HEK293 (cell line): ENCODE results near the gene S100A13.

Source experiments
- EGR2 ChIP-seq: fragments of 450-650 bp; formaldehyde crosslinking; IDR thresholded peaks from 2 replicates; pipeline ENCODE4 v1.5.1; 2016; ENCODE audit warnings: low read depth, missing biosample characterization, missing genetic modification characterization
- GLI4 ChIP-seq: fragments of 450-650 bp; formaldehyde crosslinking; IDR thresholded peaks from 2 replicates; pipeline ENCODE4 v1.5.1; 2016; ENCODE audit warnings: missing biosample characterization, missing genetic modification characterization
- GLIS1 ChIP-seq: fragments of 450-650 bp; formaldehyde crosslinking; IDR thresholded peaks from 2 replicates; pipeline ENCODE4 v1.5.1; 2016; ENCODE audit warnings: missing biosample characterization, missing genetic modification characterization
- HOXA7 ChIP-seq: sonication (generic); formaldehyde crosslinking; IDR thresholded peaks from 2 replicates; pipeline ENCODE4 v1.8.1; 2022; ENCODE audit warnings: missing genetic modification reagents, borderline replicate concordance
- HOXC10 ChIP-seq: sonication (generic); formaldehyde crosslinking; IDR thresholded peaks from 2 replicates; pipeline ENCODE4 v1.8.1; 2023; ENCODE audit warnings: mild to moderate bottlenecking, missing genetic modification reagents
- KLF1 ChIP-seq: fragments of 450-650 bp; formaldehyde crosslinking; IDR thresholded peaks from 2 replicates; pipeline ENCODE4 v1.5.1; 2016; ENCODE audit warnings: missing biosample characterization, missing genetic modification characterization
- KLF16 ChIP-seq: fragments of 450-650 bp; formaldehyde crosslinking; IDR thresholded peaks from 2 replicates; pipeline ENCODE4 v1.5.1; 2017; ENCODE audit warnings: missing biosample characterization, missing genetic modification characterization
- REPIN1 ChIP-seq: fragments of 450-650 bp; formaldehyde crosslinking; IDR thresholded peaks from 2 replicates; pipeline ENCODE4 v1.5.1; 2017; ENCODE audit warnings: missing biosample characterization, missing genetic modification characterization, low read depth
- WT1 ChIP-seq: fragments of 450-650 bp; formaldehyde crosslinking; IDR thresholded peaks from 2 replicates; pipeline ENCODE4 v1.5.1; 2016; ENCODE audit warnings: missing biosample characterization, missing genetic modification characterization
- ZBTB17 ChIP-seq: fragments of 450-650 bp; formaldehyde crosslinking; IDR thresholded peaks from 2 replicates; pipeline ENCODE4 v1.5.1; 2016; ENCODE audit warnings: missing biosample characterization, missing genetic modification characterization
- ZBTB8A ChIP-seq: fragments of 450-650 bp; formaldehyde crosslinking; IDR thresholded peaks from 2 replicates; pipeline ENCODE4 v1.5.1; 2016; ENCODE audit warnings: missing biosample characterization, missing genetic modification characterization
- ZEB2 ChIP-seq: fragments of 450-650 bp; formaldehyde crosslinking; IDR thresholded peaks from 2 replicates; pipeline ENCODE4 v1.5.1; 2016; ENCODE audit warnings: missing biosample characterization, missing genetic modification characterization
- ZFP3 ChIP-seq: fragments of 450-650 bp; formaldehyde crosslinking; IDR thresholded peaks from 2 replicates; pipeline ENCODE4 v1.5.1; 2016; ENCODE audit warnings: low read depth, missing biosample characterization, missing genetic modification characterization
- ZNF132 ChIP-seq: fragments of 450-650 bp; formaldehyde crosslinking; IDR thresholded peaks from 2 replicates; pipeline ENCODE4 v1.5.1; 2017; ENCODE audit warnings: missing biosample characterization, missing genetic modification characterization, borderline replicate concordance
- ZNF138 ChIP-seq: fragments of 450-650 bp; formaldehyde crosslinking; IDR thresholded peaks from 2 replicates; pipeline ENCODE4 v1.5.1; 2016; ENCODE audit warnings: missing biosample characterization, missing genetic modification characterization, borderline replicate concordance
- ZNF174 ChIP-seq: fragments of 450-650 bp; formaldehyde crosslinking; IDR thresholded peaks from 2 replicates; pipeline ENCODE4 v1.5.0; 2017; ENCODE audit warnings: missing biosample characterization, mild to moderate bottlenecking, missing genetic modification characterization
- ZNF341 ChIP-seq: fragments of 450-650 bp; formaldehyde crosslinking; IDR thresholded peaks from 2 replicates; pipeline ENCODE4; 2016; ENCODE audit warnings: low read depth, missing biosample characterization, missing genetic modification characterization
- ZNF555 ChIP-seq: fragments of 450-650 bp; formaldehyde crosslinking; conservative IDR thresholded peaks from 2 replicates; pipeline ENCODE4 v1.5.1; 2017; ENCODE audit warnings: missing biosample characterization, mild to moderate bottlenecking, missing genetic modification characterization, inconsistent platforms
- ZNF623 ChIP-seq: fragments of 450-650 bp; formaldehyde crosslinking; IDR thresholded peaks from 2 replicates; pipeline ENCODE4 v1.5.1; 2016; ENCODE audit warnings: missing biosample characterization, missing genetic modification characterization
- ZNF843 ChIP-seq: fragments of 450-650 bp; formaldehyde crosslinking; IDR thresholded peaks from 2 replicates; pipeline ENCODE4 v1.5.1; 2016; ENCODE audit warnings: missing biosample characterization, missing genetic modification characterization
- TF ChIP-seq, protein P1 (sequence below): fragments of 450-650 bp; formaldehyde crosslinking; conservative IDR thresholded peaks from 2 replicates; pipeline ENCODE4 v1.5.1; 2016; ENCODE audit warnings: low read depth, missing biosample characterization, missing genetic modification characterization
- TF ChIP-seq, protein P2 (sequence below): fragments of 450-650 bp; formaldehyde crosslinking; IDR thresholded peaks from 2 replicates; pipeline ENCODE4 v1.5.1; 2016; ENCODE audit warnings: missing biosample characterization, missing genetic modification characterization, borderline replicate concordance
- TF ChIP-seq, protein P3 (sequence below): fragments of 450-650 bp; formaldehyde crosslinking; IDR thresholded peaks from 2 replicates; pipeline ENCODE4 v1.5.1; 2016; ENCODE audit warnings: missing biosample characterization, missing genetic modification characterization
- TF ChIP-seq, protein P4 (sequence below): fragments of 450-650 bp; formaldehyde crosslinking; IDR thresholded peaks from 2 replicates; pipeline ENCODE4 v1.5.0; 2017; ENCODE audit warnings: missing biosample characterization, missing genetic modification characterization, borderline replicate concordance
- TF ChIP-seq, protein P5 (sequence below): fragments of 450-650 bp; formaldehyde crosslinking; IDR thresholded peaks from 2 replicates; pipeline ENCODE4 v1.5.1; 2017; ENCODE audit warnings: missing biosample characterization, missing genetic modification characterization

S100A13 gene

DNA sequence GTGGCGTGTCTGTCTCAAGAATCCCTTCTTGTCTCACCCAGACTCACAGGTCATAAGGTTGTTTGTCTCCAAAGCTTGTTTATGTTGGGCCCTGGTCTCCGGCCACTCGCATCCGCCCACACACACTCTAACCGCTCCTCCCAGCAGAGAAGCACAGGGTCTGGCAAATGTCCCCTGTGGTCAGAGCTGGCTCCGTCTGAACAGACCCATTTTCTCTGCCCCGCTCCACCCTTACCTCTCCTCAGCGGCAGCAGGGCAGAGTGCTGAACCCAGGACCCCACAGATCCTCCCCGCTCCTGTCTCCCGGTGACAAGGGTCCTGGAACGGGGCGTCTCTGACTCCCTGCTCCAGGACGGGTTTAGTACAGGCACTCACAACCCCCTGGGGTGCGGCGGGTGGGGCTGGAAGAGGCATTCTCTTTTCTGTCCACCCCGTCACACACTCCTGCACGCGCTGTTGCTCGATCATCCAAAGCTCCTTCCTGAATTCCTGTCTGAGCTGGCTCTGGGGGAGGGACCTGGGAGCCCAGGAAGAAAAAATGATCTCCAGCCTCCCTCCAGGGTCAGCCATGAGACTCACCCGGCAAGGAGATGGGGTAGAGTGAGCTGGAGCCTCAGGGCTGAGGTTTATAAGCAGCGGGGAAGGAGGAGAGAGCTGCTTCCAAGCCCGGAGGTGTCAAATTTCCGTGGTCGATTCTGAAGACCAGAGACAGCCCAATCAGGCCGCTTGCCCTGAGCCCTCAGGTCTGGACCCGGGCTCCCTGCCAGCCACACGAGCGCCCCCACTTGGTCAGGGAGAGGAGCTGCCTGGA lies at the start of gene S100A13 (continued):
- TF ChIP-seq, protein P1, sequence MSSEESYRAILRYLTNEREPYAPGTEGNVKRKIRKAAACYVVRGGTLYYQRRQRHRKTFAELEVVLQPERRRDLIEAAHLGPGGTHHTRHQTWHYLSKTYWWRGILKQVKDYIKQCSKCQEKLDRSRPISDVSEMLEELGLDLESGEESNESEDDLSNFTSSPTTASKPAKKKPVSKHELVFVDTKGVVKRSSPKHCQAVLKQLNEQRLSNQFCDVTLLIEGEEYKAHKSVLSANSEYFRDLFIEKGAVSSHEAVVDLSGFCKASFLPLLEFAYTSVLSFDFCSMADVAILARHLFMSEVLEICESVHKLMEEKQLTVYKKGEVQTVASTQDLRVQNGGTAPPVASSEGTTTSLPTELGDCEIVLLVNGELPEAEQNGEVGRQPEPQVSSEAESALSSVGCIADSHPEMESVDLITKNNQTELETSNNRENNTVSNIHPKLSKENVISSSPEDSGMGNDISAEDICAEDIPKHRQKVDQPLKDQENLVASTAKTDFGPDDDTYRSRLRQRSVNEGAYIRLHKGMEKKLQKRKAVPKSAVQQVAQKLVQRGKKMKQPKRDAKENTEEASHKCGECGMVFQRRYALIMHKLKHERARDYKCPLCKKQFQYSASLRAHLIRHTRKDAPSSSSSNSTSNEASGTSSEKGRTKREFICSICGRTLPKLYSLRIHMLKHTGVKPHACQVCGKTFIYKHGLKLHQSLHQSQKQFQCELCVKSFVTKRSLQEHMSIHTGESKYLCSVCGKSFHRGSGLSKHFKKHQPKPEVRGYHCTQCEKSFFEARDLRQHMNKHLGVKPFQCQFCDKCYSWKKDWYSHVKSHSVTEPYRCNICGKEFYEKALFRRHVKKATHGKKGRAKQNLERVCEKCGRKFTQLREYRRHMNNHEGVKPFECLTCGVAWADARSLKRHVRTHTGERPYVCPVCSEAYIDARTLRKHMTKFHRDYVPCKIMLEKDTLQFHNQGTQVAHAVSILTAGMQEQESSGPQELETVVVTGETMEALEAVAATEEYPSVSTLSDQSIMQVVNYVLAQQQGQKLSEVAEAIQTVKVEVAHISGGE (tag by site-specific recombination) = 0 out of 2 replicates have a peak, but pooled peaks have one; percentile 25
- TF ChIP-seq ZEB2 (tag by site-specific recombination) (peak; percentile 71; the same call in 1 of the 2 replicates), KLF16 (peak; percentile 22; the same call in 1 of the 2 replicates), ZNF132 (tag by site-specific recombination) (no peak), WT1 (tag by site-specific recombination) (peak; percentile 16; the same call in 1 of the 2 replicates), ZNF138 (tag by site-specific recombination) (no peak), GLIS1 (tag by site-specific recombination) (peak; percentile 89), ZFP3 (tag by site-specific recombination) (no peak), GLI4 (tag by site-specific recombination) (no peak), ZNF174 (no peak), HOXA7 (CRISPR knock-in tag) (no peak), ZNF555 (tag by site-specific recombination) (no peak), ZBTB8A (peak; percentile 64), ZNF843 (no peak), REPIN1 (no peak), ZNF341 (tag by site-specific recombination) (peak; percentile 61), ZNF623 (no peak), KLF1 (tag by site-specific recombination) (no peak; the same call in none of the 2 replicates), ZBTB17 (tag by site-specific recombination) (peak; percentile 97), HOXC10 (CRISPR knock-in tag) (no peak), EGR2 (no peak)
- TF ChIP-seq, protein P2, sequence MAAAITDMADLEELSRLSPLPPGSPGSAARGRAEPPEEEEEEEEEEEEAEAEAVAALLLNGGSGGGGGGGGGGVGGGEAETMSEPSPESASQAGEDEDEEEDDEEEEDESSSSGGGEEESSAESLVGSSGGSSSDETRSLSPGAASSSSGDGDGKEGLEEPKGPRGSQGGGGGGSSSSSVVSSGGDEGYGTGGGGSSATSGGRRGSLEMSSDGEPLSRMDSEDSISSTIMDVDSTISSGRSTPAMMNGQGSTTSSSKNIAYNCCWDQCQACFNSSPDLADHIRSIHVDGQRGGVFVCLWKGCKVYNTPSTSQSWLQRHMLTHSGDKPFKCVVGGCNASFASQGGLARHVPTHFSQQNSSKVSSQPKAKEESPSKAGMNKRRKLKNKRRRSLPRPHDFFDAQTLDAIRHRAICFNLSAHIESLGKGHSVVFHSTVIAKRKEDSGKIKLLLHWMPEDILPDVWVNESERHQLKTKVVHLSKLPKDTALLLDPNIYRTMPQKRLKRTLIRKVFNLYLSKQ (tag by site-specific recombination) = no peak
- TF ChIP-seq, protein P3, sequence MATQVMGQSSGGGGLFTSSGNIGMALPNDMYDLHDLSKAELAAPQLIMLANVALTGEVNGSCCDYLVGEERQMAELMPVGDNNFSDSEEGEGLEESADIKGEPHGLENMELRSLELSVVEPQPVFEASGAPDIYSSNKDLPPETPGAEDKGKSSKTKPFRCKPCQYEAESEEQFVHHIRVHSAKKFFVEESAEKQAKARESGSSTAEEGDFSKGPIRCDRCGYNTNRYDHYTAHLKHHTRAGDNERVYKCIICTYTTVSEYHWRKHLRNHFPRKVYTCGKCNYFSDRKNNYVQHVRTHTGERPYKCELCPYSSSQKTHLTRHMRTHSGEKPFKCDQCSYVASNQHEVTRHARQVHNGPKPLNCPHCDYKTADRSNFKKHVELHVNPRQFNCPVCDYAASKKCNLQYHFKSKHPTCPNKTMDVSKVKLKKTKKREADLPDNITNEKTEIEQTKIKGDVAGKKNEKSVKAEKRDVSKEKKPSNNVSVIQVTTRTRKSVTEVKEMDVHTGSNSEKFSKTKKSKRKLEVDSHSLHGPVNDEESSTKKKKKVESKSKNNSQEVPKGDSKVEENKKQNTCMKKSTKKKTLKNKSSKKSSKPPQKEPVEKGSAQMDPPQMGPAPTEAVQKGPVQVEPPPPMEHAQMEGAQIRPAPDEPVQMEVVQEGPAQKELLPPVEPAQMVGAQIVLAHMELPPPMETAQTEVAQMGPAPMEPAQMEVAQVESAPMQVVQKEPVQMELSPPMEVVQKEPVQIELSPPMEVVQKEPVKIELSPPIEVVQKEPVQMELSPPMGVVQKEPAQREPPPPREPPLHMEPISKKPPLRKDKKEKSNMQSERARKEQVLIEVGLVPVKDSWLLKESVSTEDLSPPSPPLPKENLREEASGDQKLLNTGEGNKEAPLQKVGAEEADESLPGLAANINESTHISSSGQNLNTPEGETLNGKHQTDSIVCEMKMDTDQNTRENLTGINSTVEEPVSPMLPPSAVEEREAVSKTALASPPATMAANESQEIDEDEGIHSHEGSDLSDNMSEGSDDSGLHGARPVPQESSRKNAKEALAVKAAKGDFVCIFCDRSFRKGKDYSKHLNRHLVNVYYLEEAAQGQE (tag by site-specific recombination) = 0 out of 2 replicates have a peak, but pooled peaks have one; percentile 9
- TF ChIP-seq, protein P4, sequence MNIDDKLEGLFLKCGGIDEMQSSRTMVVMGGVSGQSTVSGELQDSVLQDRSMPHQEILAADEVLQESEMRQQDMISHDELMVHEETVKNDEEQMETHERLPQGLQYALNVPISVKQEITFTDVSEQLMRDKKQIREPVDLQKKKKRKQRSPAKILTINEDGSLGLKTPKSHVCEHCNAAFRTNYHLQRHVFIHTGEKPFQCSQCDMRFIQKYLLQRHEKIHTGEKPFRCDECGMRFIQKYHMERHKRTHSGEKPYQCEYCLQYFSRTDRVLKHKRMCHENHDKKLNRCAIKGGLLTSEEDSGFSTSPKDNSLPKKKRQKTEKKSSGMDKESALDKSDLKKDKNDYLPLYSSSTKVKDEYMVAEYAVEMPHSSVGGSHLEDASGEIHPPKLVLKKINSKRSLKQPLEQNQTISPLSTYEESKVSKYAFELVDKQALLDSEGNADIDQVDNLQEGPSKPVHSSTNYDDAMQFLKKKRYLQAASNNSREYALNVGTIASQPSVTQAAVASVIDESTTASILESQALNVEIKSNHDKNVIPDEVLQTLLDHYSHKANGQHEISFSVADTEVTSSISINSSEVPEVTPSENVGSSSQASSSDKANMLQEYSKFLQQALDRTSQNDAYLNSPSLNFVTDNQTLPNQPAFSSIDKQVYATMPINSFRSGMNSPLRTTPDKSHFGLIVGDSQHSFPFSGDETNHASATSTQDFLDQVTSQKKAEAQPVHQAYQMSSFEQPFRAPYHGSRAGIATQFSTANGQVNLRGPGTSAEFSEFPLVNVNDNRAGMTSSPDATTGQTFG (tag by site-specific recombination) = no peak
- TF ChIP-seq, protein P5, sequence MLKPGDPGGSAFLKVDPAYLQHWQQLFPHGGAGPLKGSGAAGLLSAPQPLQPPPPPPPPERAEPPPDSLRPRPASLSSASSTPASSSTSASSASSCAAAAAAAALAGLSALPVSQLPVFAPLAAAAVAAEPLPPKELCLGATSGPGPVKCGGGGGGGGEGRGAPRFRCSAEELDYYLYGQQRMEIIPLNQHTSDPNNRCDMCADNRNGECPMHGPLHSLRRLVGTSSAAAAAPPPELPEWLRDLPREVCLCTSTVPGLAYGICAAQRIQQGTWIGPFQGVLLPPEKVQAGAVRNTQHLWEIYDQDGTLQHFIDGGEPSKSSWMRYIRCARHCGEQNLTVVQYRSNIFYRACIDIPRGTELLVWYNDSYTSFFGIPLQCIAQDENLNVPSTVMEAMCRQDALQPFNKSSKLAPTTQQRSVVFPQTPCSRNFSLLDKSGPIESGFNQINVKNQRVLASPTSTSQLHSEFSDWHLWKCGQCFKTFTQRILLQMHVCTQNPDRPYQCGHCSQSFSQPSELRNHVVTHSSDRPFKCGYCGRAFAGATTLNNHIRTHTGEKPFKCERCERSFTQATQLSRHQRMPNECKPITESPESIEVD (tag by site-specific recombination) = no peak
